K562 (cell line): ENCODE data around the gene AIG1.

Experiments
- CBX5 ChIP-seq: IDR thresholded peaks from 2 replicates; pipeline ENCODE4 v1.6.1; 2014; ENCODE audit warnings: low read depth, borderline replicate concordance
- FOXJ3 ChIP-seq: sonication (generic); formaldehyde crosslinking; IDR thresholded peaks from 2 replicates; pipeline ENCODE4 v1.4.0; 2020; ENCODE audit warnings: mild to moderate bottlenecking, missing genetic modification reagents
- KLF10 ChIP-seq: fragments of 250-450 bp; sonication (Bioruptor Pico); IDR thresholded peaks from 2 replicates; pipeline ENCODE4 v1.6.1; 2021; ENCODE audit warnings: matching md5 sums
- PML ChIP-seq: IDR thresholded peaks from 2 replicates; pipeline ENCODE4 v1.6.1; 2012; ENCODE audit warnings: low read length, inconsistent platforms
- RCOR1 ChIP-seq, 2 experiments: IDR thresholded peaks; 2 replicates each; pipeline ENCODE4 v1.6.1; 2012; ENCODE audit warnings: low read depth in 2 of 2, low read length in 2 of 2, borderline replicate concordance in 1 of 2, improper control_type of control experiment in 1 of 2
- RFX5 ChIP-seq: IDR thresholded peaks from 2 replicates; pipeline ENCODE4 v1.6.1; 2011; ENCODE audit warnings: low read depth, mild to moderate bottlenecking, improper control_type of control experiment, low read length
- ZNF57 ChIP-seq: fragments of 450-650 bp; formaldehyde crosslinking; IDR thresholded peaks from 2 replicates; pipeline ENCODE4 v1.4.0; 2020; ENCODE audit warnings: mild to moderate bottlenecking, moderate library complexity
- TF ChIP-seq, protein P1 (sequence below), 3 experiments: IDR thresholded peaks in 2 of 3; conservative IDR thresholded peaks in 1 of 3; 2 replicates each; pipeline ENCODE4 v1.5.1; 2011 to 2012; ENCODE audit warnings: low read length in 3 of 3, mild to moderate bottlenecking in 3 of 3, control low read depth in 2 of 3, improper control_type of control experiment in 1 of 3, inconsistent platforms in 1 of 3, low read depth in 1 of 3, mixed read lengths in 1 of 3, moderate library complexity in 1 of 3; ENCODE audit not compliant: insufficient read depth in 2 of 3

DNA sequence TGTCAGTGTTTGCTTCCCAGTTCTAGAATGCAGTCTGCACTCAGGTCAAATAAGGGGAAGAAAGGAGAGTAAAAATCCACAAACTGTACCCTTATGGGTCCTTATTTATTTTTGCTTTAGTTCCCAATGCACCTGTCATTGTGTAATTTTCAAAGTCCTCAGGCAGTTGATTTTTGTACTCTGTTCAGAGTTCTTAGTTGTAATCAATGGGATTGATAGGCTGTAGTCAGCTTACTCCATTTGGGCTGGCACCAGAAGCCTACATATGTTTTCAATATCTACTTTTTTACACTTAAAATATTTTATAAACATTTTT, 18.6 kb downstream of the AIG1 start:
- no peak for TF ChIP-seq KLF10 (CRISPR knock-in tag)
- TF ChIP-seq FOXJ3: no peak
- no peak for TF ChIP-seq PML
- TF ChIP-seq CBX5: no peak
- TF ChIP-seq RFX5: no peak
- TF ChIP-seq, protein P1, sequence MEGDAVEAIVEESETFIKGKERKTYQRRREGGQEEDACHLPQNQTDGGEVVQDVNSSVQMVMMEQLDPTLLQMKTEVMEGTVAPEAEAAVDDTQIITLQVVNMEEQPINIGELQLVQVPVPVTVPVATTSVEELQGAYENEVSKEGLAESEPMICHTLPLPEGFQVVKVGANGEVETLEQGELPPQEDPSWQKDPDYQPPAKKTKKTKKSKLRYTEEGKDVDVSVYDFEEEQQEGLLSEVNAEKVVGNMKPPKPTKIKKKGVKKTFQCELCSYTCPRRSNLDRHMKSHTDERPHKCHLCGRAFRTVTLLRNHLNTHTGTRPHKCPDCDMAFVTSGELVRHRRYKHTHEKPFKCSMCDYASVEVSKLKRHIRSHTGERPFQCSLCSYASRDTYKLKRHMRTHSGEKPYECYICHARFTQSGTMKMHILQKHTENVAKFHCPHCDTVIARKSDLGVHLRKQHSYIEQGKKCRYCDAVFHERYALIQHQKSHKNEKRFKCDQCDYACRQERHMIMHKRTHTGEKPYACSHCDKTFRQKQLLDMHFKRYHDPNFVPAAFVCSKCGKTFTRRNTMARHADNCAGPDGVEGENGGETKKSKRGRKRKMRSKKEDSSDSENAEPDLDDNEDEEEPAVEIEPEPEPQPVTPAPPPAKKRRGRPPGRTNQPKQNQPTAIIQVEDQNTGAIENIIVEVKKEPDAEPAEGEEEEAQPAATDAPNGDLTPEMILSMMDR (IDR thresholded peaks at IDR 0.05 in 2 of 3, conservative IDR thresholded peaks at IDR 0.05 in 1 of 3; ENCODE audit: insufficient read depth in 2 of 3, low read depth in 1 of 3, low read length in 3 of 3): no peak
- no peak for TF ChIP-seq ZNF57 (CRISPR knock-in tag)
- no peak for TF ChIP-seq RCOR1 (IDR thresholded peaks at IDR 0.05; ENCODE audit: borderline replicate concordance in 1 of 2, low read depth in 2 of 2, low read length in 2 of 2)
